Epidermal melanocyte (primary cell): Measurements from ENCODE around the gene ZKSCAN1.
"Not testable (repeated sequence)": the region's sequence is repeated elsewhere in the genome, so short reads cannot be mapped to it uniquely, and the experiment has no call there.

ENCODE experiments used
- DNase-seq: peaks from one replicate; pipeline ENCODE4 v3.0.0; 2011; ENCODE audit warnings: low spot score; ENCODE audit not compliant: insufficient read length

The ZKSCAN1 gene

DNA sequence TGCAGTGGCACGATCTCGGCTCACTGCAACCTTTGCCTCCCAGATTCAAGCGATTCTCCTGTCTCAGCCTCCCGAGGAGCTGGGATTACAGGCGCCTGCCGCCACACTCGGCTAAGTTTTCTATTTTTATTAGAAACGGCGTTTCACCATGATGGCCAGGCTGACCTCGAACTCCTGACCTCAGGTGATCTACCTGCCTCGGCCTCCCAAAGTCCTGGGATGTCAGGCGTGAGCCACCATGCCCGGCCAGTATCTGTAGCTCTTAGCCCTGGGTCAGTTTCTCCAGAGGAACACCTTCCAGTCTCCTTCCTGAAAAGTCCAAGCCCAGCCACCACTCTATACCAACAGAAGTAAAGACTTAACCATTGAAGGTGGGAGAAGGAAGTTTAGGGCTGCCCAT lies 15.2 kb upstream of the ZKSCAN1 start:
- DNase-seq = no peak

DNA sequence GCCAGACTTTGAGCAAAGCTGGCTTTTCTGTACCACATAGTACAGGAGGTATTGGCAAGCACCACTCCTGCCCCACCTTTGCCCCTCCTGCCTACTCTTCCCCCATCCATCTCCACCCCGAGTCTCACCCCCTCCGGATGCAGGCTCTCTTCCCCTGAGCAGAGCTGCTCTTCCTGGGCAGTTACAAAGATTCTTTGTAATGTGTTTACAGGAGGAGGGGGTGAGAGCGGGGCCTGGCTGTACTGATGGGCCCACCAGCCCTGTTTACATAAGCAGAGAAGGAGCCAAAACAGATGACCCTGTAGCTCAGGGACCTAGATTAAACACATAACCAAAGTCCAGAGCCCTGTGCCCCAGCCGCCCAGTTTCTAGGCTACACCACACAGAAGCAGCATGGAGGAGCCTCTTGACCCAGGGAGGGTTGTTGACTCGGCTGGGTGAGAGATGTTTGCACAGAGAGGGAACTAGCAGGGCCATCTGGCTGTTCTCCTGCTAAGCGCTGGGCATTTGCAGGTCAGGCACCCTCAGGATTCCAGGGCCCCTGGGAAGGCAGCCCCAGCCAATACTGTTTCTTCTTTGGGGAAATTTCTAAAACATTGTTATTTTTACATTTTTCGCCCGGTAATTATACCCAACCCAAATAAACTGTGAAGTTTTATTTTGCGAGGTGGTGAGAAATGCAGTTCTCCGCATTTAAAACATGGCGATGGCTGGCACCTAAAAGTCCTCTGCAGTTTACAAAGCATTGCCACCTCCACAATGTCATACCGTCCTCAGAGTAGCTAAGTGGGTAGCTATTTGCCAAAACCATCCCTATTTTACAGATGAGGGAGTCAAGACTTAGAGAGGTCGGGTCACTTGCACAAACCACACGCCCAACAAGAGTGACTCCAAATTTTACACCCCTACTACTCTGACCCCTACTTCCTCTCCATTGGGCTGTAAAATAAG lies 11.4 kb upstream of the ZKSCAN1 start:
- peak; percentile 42 for DNase-seq

DNA sequence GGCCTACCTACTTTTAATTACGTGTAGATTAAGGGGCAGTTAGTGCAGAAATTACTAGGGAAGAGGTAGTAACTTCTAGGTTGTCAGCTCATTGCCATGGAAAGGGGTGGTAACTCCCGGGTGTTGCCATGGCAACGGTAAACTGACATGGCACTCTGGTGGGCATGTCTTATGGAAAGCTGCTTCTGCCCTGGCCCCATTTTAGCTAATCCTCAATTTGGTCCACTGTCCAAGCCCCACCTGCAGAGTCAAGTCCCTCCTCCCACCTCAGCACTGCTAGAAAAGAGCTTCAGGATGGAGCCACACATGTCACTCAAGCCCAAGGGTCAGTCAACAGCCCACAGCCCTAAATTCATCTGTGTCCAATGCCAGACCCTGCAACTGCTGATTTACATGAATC lies 7.5 kb upstream of the ZKSCAN1 start:
- DNase-seq = no peak

DNA sequence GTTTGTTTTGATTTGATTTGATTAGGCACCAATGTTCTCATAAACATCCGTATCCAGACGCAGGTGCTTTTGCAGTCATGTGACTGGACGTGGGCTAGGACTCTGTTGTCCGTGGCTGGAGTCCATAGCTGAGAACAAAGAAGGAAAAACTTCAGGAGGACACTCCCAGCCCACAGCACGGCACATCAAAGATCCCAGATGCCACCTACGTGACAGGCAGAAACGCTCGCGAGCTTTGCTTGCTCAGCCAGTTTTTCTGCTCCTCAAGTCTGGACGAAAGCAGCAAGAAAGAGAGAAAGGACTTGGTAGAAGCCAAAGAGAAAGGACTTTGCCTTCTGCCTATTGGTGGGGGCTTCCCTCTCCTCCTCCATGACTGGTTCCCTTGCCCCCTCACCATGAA lies 6.9 kb upstream of the ZKSCAN1 start:
- no peak for DNase-seq

DNA sequence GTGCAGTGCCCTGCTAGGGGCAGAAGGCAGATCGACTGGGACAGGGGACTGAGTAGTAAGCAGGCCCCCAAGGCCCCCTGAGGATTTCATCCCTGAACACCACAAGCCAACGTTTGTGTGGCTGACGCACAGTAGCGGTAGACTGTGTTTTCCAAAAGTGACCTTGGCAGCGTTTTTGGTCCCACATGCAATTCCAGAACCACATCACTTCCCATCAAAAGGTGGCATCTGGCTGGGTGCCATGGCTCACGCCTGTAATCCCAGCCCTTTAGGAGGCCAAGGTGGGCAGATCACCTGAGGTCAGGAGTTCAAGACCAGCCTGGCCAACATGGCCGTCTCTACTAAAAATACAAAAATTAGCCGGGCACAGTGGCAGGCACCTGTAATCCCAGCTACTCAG lies 5.4 kb upstream of the ZKSCAN1 start:
- not testable (repeated sequence) for DNase-seq

DNA sequence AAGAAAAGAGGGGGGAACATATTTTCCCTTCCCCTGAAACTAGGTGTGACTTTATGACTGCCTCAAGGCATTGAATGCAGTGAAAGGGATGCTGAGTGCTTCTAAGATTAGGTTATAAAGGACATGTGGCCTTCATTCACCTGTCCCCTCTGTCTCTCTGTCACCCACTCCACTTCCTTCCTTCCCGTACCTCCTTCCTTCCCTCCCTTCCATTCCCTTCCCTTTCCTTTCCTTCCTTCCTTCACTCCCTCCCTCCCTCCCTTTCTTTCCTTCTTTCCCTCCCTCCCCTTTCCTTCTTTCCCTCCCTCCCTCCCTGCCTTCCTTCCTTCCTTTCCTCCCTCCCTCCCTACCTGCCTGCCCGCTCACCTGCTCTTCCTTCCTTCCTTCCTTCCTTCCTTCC lies 4.5 kb upstream of the ZKSCAN1 start:
- DNase-seq = no peak

DNA sequence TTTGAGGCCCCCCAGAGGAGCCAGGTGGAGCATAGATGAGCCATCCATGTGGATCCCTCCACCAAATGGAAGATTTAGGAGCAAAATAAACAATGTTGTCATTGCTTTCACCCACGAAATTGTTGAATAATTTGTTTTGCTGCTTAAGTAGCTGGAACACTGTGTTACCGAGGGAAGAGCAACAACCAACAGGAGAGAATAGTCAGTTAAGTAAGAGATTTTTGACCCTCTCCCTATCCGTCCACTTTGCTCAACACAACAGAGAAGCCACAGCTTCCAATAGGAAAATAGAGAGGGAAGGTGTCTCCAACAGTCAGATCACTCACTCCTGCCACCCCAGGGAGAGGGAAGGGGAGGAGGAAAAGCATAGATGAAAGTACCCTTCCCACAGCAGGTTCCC lies 3.9 kb upstream of the ZKSCAN1 start:
- DNase-seq = no peak

DNA sequence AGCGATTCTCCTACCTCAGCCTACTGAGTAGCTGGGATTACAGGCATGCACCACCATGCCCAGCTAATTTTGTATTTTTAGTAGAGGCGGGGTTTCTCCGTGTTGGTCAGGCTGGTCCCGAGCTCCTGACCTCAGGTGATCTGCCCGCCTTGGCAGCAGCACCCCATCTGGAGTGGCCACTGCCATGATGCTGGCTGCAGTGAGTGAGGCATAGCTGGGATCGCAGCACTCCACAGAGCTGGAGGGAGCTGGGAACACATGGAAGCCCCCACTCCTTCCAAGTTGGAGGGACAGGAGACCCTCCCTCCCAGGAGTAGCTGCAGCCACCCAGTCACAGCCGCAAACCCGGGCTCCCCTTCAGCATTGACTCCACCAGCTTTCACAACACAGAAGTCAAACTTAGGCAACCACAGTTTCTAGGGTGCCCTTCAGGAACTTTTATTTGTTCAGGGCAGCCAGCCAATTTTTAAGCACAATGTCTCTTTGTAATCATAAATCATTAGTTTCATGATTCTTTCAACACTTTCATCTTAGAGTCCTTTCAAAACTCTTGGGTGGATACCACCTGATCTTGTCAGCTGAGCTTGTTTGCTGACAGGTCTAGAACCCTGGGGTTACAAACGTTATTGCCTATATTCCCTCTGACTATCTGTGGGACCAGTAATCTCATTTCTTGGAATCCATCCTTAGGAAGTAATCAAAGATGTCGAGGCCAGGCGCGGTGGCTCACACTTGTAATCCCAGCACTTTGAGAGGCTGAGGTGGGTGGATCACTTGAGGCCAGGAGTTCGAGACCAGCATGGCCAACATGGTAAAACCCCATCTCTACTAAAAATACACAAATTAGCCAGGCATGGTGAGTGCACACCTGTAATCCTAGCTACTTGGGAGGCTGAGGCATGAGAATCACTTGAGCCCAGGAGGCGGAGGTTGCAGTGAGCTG lies 2.7 kb upstream of the ZKSCAN1 start:
- DNase-seq = not testable (repeated sequence)

DNA sequence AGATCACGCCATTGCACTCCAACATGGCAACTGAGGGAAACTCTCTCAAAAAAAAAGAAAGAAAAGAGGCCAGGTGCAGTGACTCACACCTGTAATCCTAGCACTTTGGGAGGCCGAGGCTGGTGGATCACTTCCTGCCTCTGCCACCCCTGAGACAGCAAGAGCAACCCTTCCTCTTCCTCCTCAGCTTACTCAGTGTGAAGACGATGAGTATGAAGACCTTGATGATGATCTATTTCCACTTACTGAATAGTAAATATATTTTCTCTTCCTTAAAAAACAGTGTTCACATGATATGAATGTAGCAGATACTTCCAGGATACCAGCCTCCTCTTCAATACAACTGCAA lies 2.1 kb upstream of the ZKSCAN1 start:
- DNase-seq = no peak

DNA sequence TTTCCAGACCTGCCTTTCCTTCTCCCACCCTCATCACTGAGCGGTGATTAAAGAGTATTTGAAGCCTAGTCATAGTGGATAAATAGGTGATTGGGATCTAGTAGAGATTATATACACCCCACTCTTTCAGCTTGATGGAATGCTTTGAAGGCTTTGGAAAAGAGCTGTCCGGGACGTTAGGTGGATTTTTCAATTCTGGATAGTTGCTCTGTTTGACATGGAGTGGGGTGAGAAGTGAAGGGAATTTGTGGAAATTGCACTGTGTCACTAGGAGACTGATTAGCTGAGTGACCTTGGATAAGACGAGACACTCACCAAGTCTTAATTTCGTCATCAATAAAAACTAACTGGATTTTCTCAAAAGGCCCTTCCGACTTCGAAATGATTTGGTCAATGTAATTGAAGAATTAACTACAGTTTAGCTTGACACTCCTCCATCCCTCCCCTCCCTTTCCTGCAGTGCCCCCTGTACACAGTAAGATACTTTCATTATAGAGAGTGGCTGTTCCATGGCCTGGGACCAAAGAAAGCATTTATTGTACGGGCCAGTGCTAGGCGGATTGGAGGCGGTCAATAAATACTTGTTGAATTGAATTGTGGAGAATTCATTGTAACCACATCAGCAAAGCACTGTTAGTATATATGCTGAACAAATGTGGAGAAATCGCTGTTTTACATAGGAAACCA lies 962 bp downstream of the ZKSCAN1 start:
- DNase-seq = peak; percentile 67

DNA sequence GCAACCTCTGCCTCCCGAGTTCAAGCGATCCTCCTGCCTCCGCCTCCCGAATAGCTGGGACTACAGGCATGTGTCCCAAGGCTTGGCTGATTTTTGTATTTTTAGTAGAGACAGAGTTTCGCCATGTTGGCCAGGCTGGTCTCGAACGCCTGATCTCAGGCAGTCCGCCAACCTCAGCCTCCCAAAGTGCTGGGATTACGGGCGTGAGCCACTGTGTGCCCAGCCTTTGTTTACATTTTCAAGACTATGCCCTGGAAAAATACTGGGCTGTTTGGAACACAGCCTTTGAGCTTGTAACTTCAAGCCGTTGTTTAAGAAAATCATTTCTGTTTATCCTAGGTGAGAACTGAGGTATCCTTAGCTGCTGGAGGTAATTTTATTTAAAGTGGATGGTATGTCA lies 1.9 kb downstream of the ZKSCAN1 start:
- no peak for DNase-seq

DNA sequence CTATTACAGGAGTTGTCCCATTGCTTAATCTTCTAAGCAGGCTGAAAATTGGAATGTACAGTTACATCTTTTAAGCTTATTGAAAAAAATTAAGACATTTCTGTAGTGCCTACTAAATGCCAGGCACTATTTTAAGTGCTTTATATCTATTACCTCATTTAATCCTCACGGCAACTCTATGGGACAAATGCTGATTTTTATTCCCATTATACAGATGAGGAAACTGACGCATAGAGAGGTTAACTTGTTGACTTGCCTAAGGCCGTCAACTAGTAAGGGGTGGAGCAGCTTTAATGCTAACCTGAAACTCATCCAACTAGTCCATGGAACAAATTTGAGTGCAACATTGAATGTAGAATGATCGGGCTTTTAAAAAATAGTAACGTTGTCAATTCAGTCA lies 2.5 kb downstream of the ZKSCAN1 start:
- no peak for DNase-seq

DNA sequence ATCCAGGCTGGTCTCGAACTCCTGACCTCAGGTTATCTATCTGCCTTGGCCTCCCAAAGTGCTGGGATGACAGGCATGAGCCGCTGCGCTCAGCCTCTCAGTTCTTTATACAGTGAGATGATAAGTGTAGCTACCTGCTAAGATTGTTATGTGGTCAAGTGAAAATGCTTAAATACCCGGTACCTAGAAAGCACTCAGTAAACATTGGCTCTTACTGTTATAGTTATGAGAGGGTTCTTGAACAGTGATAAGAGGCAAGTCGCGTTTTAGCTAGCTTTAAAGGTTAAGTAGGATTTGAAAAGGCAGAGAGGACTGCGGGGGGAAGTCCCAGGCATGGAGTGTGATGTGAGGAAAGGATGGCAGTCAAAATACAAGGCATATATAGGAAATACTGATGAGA lies 4.5 kb downstream of the ZKSCAN1 start:
- peak; percentile 4 for DNase-seq

DNA sequence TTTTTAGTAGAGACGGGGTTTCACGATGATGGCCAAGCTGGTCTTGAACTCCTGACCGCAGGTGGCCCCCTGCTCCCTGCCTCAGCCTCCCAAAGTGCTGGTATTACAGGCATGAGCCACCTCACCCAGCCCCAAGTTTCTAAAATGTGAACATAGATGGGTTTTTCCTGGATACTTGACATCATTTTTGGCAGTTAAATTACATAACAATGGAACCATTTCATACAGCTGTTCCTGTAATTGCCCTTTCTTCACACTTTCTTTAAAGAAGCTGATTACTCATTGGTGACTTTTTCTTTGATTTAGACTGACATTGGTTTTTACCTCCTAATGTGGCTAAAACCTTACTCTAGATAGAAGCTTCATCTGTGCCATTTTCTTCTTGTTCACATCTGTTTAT lies 5.9 kb downstream of the ZKSCAN1 start:
- DNase-seq = peak; percentile 14

DNA sequence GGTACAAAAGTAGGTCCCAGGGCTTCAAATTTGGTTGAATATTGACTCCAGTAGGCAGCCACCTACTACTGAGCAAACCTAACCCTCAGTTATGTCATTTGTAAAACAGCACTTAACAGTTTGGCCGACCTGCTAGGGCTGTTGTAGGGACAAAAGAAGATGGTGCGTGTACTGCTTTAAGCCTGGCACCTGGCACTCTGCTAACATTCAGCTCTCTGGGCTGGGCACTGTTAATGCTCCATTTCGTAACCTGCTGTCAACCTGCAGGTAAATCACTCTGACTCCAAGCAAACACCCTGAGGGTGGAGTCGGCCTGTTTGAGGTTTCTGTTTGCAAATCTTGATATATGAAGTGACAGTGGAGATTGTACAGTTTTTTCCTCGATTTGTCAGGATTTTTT lies 7.2 kb downstream of the ZKSCAN1 start:
- DNase-seq = no peak

DNA sequence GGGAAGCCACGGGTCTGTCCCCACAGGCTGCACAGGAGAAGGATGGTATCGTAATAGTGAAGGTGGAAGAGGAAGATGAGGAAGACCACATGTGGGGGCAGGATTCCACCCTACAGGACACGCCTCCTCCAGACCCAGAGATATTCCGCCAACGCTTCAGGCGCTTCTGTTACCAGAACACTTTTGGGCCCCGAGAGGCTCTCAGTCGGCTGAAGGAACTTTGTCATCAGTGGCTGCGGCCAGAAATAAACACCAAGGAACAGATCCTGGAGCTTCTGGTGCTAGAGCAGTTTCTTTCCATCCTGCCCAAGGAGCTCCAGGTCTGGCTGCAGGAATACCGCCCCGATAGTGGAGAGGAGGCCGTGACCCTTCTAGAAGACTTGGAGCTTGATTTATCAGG lies 8.1 kb downstream of the ZKSCAN1 start:
- peak; percentile 5 for DNase-seq

DNA sequence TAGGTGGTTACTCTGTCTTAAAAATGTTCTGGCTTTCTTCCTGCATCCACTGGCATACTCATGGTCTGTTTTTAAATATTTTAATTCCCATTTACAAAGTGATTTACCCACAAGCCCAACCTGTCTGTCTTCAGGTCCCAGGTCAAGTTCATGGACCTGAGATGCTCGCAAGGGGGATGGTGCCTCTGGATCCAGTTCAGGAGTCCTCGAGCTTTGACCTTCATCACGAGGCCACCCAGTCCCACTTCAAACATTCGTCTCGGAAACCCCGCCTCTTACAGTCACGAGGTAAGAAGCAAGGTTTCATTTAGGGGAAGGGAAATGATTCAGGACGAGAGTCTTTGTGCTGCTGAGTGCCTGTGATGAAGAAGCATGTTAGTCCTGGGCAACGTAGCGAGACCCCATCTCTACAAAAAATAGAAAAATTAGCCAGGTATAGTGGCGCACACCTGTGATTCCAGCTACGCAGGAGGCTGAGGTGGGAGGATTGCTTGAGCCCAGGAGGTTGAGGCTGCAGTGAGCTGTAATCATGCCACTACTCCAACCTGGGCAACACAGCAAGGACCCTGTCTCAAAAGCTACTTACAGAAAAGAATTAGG lies 8.7 kb downstream of the ZKSCAN1 start:
- peak; percentile 5 for DNase-seq

DNA sequence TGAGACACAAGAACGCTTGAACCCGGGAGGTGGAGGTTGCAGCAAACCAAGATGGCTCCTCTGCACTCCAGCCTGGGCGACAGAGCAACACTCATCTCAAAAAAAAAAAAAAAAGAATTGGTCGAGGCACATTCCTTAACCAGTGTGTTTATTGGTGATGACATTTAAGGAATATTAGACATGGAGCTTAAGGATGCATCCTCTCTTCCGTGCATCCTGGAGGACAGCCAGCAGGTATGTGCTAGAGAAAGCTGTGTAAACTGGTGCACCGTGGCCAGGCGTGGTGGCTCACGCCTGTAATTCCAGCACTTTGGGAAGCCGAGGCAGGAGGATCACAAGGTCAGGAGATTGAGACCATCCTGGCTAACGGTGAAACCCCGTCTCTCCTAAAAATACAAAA lies 11.8 kb downstream of the ZKSCAN1 start:
- peak; percentile 2 for DNase-seq

DNA sequence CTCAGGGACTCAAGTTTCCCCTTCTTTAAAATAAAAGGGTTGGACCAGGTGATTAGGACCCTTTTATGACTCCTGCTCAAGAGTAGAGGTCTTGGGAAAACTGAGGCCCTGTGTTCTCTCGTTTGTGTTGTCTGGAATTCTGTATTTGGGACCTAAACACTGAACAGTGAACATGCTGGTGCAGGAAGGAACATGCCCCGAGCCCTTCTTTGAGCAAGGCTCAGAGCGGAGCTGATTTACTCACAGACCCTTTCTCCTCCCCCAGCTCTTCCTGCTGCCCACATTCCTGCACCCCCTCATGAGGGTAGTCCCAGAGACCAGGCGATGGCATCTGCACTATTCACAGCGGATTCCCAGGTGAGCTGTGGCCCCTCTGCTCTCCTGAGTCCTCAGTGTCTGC lies 14.2 kb downstream of the ZKSCAN1 start:
- DNase-seq = no peak

DNA sequence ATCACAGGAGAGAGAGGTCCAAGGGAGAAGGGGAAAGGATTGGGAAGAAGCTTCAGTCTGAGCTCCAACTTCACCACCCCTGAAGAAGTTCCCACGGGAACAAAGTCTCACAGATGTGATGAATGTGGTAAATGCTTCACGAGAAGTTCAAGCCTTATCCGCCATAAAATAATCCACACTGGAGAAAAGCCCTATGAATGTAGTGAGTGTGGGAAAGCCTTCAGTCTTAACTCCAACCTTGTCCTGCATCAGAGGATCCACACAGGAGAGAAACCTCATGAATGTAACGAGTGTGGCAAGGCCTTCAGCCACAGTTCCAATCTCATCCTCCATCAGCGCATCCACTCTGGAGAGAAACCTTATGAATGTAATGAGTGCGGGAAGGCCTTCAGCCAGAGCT lies 18.1 kb downstream of the ZKSCAN1 start:
- no peak for DNase-seq

DNA sequence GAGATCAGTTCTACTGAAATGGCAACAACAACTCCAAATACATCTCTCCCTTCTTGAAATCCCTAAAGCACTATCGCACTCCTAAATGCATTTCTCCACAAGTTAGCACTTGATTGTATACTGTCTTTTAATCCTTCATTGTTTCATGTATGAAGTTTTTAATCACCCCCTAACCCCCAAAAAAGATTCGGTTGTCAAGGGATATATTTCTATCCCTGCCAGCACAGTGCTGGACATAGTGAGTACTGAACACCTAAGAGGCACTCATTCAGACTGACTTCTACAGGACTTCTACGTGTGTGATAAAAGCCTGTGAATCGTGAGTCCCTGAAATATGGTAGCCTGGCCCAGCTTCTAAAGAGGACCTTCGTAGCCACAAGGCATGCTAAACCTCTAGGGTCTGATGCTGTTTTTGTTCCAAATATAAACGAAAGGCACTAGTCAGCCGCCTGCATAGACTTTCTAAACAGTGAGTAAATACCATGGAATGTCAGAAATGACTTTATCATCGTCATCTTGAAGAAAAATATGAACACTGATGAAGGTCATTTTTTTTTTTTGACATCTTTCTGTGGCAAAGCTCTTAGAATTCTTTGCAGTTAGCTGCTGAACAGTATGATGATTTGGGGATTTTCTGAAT lies 19.6 kb downstream of the ZKSCAN1 start:
- peak; percentile 24 for DNase-seq
